ENCODE results near the gene BGLAP.

Gene BGLAP

DNA sequence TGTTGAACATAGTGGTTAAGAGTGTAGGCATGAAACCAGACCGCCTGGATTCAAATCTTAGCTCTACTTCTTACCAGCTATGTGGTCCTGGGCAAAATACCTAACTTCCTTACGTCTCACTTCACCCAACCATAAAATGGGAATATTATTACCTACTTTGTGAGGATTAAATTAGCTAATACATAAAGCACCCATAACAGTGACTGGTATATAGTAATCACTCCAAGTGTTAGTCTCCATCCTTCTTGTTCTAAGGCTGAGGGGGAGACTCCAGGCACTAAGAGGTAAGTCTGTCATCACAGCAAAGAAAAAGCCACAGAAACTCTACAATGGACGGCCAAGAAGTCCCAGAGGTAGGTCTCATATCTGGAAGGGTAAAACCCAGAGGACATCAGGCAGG, 37.9 kb downstream of the BGLAP start:
- TF ChIP-seq PPARA (CRISPR knock-in tag; IDR thresholded peaks at IDR 0.05; ENCODE audit: borderline replicate concordance): no peak
- no peak for TF ChIP-seq BACH2 (CRISPR knock-in tag; IDR thresholded peaks at IDR 0.05; ENCODE audit: borderline replicate concordance)
- no peak for TF ChIP-seq ARNTL (CRISPR knock-in tag; IDR thresholded peaks at IDR 0.05; ENCODE audit: borderline replicate concordance, low read depth)
- TF ChIP-seq PATZ1 (CRISPR knock-in tag; IDR thresholded peaks at IDR 0.05; ENCODE audit: borderline replicate concordance): no peak
- no peak for TF ChIP-seq ISL1 (CRISPR knock-in tag; IDR thresholded peaks at IDR 0.05)
- no peak for TF ChIP-seq ZC3H10 (CRISPR knock-in tag; IDR thresholded peaks at IDR 0.05)
- TF ChIP-seq, protein P1, sequence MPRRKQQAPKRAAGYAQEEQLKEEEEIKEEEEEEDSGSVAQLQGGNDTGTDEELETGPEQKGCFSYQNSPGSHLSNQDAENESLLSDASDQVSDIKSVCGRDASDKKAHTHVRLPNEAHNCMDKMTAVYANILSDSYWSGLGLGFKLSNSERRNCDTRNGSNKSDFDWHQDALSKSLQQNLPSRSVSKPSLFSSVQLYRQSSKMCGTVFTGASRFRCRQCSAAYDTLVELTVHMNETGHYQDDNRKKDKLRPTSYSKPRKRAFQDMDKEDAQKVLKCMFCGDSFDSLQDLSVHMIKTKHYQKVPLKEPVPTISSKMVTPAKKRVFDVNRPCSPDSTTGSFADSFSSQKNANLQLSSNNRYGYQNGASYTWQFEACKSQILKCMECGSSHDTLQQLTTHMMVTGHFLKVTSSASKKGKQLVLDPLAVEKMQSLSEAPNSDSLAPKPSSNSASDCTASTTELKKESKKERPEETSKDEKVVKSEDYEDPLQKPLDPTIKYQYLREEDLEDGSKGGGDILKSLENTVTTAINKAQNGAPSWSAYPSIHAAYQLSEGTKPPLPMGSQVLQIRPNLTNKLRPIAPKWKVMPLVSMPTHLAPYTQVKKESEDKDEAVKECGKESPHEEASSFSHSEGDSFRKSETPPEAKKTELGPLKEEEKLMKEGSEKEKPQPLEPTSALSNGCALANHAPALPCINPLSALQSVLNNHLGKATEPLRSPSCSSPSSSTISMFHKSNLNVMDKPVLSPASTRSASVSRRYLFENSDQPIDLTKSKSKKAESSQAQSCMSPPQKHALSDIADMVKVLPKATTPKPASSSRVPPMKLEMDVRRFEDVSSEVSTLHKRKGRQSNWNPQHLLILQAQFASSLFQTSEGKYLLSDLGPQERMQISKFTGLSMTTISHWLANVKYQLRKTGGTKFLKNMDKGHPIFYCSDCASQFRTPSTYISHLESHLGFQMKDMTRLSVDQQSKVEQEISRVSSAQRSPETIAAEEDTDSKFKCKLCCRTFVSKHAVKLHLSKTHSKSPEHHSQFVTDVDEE (CRISPR knock-in tag; IDR thresholded peaks at IDR 0.05): no peak
- TF ChIP-seq, protein P2, sequence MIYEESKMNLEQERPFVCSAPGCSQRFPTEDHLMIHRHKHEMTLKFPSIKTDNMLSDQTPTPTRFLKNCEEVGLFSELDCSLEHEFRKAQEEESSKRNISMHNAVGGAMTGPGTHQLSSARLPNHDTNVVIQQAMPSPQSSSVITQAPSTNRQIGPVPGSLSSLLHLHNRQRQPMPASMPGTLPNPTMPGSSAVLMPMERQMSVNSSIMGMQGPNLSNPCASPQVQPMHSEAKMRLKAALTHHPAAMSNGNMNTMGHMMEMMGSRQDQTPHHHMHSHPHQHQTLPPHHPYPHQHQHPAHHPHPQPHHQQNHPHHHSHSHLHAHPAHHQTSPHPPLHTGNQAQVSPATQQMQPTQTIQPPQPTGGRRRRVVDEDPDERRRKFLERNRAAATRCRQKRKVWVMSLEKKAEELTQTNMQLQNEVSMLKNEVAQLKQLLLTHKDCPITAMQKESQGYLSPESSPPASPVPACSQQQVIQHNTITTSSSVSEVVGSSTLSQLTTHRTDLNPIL (CRISPR knock-in tag; IDR thresholded peaks at IDR 0.05; ENCODE audit: low read depth): no peak
- no peak for TF ChIP-seq OSR1 (CRISPR knock-in tag; IDR thresholded peaks at IDR 0.05)
- no peak for TF ChIP-seq ZNF565 (CRISPR knock-in tag; conservative IDR thresholded peaks at IDR 0.05; ENCODE audit: low read depth)
- no peak for TF ChIP-seq CSRNP3 (CRISPR knock-in tag; IDR thresholded peaks at IDR 0.05)
- no peak for TF ChIP-seq TCF4 (CRISPR knock-in tag; IDR thresholded peaks at IDR 0.05; ENCODE audit: borderline replicate concordance)
- no peak for TF ChIP-seq ZFP3 (CRISPR knock-in tag; IDR thresholded peaks at IDR 0.05)
- TF ChIP-seq CSDC2 (CRISPR knock-in tag; IDR thresholded peaks at IDR 0.05): no peak
- no peak for TF ChIP-seq ZNF8 (CRISPR knock-in tag; IDR thresholded peaks at IDR 0.05)
- ATAC-seq: no peak

GRCh38 chr1:156281281-156281680, 39.3 kb downstream of the BGLAP start:
- ATAC-seq: peak; percentile 24
- TF ChIP-seq ZNF565 (CRISPR knock-in tag; conservative IDR thresholded peaks at IDR 0.05; ENCODE audit: low read depth) (no peak), RARB (CRISPR knock-in tag; IDR thresholded peaks at IDR 0.05) (no peak), ARNTL (CRISPR knock-in tag; IDR thresholded peaks at IDR 0.05; ENCODE audit: borderline replicate concordance, low read depth) (no peak), ZNF70 (CRISPR knock-in tag; IDR thresholded peaks at IDR 0.05) (no peak), PPARA (CRISPR knock-in tag; IDR thresholded peaks at IDR 0.05; ENCODE audit: borderline replicate concordance) (no peak), TOX (CRISPR knock-in tag; IDR thresholded peaks at IDR 0.05; ENCODE audit: borderline replicate concordance) (no peak), CSRNP3 (CRISPR knock-in tag; IDR thresholded peaks at IDR 0.05) (no peak), GLIS3 (CRISPR knock-in tag; IDR thresholded peaks at IDR 0.05) (no peak), ZFP30 (CRISPR knock-in tag; IDR thresholded peaks at IDR 0.05) (no peak), SNAI2 (CRISPR knock-in tag; IDR thresholded peaks at IDR 0.05) (no peak)

DNA sequence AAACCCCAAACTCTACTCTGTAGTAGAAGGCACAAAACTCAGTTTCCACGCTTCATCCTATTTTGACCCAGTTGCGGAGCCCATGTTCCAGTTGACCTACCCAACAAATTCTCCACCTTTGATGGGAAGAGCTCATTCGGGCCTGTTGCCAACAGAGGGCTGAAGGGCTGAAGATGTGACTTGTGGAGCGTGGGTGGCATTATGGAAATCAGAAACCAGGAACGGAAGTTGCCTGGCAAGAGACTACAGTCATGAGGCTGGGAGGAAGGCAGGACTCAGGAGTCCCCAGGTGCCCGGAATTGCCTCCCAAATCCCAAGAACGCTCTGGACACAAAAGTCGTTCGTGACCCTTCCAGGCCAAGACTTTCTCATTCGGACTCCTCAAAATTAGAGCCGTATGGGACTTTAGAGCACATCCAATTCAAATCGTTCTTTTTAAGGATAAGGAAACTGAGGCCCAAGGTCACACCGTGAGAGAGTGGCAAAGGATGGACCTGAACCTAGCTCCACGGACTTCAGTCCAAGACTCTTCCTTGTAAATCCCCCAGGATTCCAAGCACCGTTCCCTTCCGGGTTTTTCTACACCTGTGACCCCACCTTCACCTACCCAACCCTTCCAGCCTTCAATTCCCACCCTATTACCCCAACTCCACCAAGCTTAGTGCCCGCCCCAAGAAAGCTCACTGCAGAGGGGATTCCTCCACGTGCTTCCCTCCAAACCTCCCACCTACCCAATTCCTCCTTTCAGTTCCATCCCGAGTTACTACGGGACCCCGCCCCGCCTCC, 39.9 kb downstream of the BGLAP start:
- TF ChIP-seq TCF4 (CRISPR knock-in tag; IDR thresholded peaks at IDR 0.05; ENCODE audit: borderline replicate concordance): no peak
- no peak for TF ChIP-seq PATZ1 (CRISPR knock-in tag; IDR thresholded peaks at IDR 0.05; ENCODE audit: borderline replicate concordance)
- no peak for TF ChIP-seq ZNF8 (CRISPR knock-in tag; IDR thresholded peaks at IDR 0.05)
- TF ChIP-seq, protein P2 (CRISPR knock-in tag; IDR thresholded peaks at IDR 0.05; ENCODE audit: low read depth): no peak
- no peak for TF ChIP-seq ZFP3 (CRISPR knock-in tag; IDR thresholded peaks at IDR 0.05)
- TF ChIP-seq TOX (CRISPR knock-in tag; IDR thresholded peaks at IDR 0.05; ENCODE audit: borderline replicate concordance): no peak
- TF ChIP-seq ZNF70 (CRISPR knock-in tag; IDR thresholded peaks at IDR 0.05): no peak
- TF ChIP-seq ZNF565 (CRISPR knock-in tag; conservative IDR thresholded peaks at IDR 0.05; ENCODE audit: low read depth): no peak
- ATAC-seq: peak; percentile 7

Measured in SK-N-SH treated with all-trans-retinoic acid at 6 μM for 48 hours (cell line).